Right kidney (tissue), 1 donor: Measurements from ENCODE around the gene SUGP1.
A peak's percentile ranks its signal among the peaks of the same experiment; 100 is the strongest.

Experiments used
- DNase-seq: peaks from one replicate; pipeline ENCODE4 v3.0.0-alpha.2; 2016

SUGP1 gene

DNA sequence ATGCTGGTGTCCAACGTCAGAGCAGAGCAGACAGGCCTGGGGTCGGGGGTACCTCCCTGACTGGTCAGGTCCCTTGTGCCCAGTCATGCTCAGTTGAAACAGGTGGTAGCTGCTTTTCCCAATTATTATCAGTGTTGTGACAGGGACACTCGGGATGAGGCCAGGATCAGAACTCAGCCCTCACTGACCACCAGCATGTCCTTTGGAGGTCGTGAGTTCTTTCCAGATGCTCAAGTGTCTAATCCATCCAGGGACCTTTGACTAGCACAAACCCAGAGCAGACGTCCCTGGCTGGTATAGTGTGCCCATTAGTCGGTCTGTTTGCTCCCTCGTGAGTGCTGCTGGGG is 22.7 kb upstream of the SUGP1 start:
- DNase-seq = no peak

DNA sequence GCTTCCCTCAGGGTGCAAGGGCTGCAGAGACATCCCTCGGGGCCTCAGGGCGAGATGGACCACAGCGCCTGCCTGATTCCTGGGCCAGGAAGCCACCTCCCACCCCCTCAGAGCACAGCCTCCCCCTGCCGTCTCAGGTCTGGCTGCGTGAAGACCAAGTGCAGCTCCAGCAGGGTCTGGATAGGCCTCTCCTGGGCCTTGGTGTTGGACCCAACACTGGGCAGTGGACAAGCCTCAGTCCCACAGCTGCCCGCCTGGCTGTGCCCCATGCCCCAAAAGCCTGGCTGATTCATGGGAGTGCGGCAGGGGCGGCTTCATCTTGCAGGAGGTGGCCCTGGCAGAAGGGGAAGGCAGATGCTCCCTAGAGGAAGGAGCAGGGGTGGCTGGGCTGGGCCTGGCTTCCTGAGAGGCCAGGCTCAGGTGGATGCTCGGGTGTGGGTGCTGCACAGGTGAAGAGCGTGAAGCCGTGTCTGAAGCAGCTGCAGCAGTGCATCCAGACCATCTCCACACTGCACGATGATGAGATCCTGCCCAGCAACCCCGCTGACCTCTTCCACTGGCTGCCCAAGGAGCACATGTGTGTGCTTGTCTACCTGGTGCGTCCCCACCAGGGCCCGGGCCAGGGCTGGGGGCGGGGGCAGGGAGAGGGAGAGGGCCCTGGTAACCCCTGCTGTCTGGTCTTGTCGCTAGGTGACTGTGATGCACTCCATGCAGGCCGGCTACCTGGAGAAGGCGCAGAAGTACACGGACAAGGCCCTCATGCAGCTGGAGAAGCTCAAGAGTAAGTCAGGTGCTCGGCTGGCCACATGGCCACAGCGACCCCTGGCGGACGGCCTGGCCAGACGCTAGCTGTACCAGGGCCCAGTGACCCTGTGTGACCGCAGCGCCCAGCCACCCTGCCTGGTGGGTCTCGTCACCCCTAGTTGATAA is 22.0 kb upstream of the SUGP1 start:
- DNase-seq = peak; percentile 49

DNA sequence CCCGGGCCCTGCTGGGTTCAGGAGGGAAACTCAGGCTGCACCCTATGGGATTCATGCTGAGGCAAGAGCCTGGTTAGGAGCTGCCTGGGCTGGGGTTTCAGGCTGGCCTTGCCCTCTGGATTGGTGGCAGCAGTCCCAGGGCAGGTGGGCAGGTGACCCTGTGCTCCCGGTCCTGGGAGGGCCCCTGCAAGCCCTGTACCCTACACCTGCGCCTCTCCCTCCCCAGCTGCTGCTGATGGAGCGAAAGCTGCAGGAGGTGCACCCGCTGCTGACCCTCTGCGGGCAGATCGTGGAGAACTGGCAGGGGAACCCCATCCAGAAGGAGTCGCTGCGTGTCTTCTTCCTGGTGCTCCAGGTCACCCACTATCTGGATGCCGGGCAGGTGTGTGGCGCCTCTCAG is 20.7 kb upstream of the SUGP1 start:
- DNase-seq = no peak

DNA sequence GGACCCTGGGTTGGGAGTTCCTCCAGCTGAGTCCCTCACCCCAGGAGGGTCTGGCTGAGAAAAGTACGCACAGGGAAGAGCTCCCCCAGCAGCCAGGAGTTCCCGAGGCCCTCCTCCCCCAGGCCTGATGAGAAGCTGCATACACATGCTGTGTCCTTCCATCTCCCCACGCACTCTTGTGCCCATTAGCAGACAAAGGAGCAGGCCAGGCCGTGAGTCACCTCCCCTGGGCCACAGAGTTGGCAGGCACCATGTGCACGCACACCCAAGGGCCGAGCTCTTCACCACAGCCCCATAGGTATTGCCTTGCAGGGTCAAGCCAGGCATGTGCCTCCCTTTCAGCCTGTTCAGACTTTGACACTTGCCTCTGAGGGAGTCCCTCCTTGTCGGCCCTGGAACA is 17.8 kb upstream of the SUGP1 start:
- no peak for DNase-seq

DNA sequence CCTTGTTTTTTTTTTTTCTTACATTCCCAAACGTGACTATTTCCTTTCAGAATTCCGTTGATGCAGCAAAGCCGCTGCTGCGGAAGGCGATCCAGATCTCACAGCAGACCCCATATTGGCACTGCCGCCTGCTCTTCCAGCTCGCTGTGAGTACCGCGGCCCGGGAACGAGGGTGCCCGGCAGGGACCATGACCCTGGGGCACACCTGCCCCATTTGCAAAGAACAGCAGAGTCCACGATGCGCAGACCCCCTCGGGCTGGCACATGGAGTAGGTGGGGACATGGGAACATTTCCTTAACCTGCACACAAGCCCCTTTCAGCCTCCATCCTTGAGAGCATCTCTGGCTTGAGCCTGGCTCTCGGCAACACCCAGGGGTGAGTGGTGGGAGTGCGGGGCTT is 16.8 kb upstream of the SUGP1 start:
- no peak for DNase-seq

DNA sequence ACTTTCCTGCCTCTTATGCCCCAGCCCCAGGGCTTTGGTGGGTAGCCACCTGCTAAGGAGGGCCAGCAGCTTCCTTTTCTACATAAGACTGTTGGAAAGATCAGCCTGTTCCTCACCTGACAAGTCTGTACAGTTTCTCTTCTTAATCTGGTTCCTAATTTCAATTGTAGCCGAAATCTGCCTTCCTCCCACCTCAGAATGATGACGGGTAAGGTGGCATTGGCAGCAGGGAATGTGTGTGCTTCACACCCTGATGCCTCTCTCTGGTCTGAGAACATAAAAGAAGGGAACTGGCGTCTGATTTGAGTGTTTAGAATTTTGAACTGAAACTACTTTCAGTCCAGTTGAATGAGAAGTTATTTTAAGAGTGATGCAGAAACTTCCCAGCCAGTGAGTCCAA is 16.3 kb upstream of the SUGP1 start:
- DNase-seq = no peak

DNA sequence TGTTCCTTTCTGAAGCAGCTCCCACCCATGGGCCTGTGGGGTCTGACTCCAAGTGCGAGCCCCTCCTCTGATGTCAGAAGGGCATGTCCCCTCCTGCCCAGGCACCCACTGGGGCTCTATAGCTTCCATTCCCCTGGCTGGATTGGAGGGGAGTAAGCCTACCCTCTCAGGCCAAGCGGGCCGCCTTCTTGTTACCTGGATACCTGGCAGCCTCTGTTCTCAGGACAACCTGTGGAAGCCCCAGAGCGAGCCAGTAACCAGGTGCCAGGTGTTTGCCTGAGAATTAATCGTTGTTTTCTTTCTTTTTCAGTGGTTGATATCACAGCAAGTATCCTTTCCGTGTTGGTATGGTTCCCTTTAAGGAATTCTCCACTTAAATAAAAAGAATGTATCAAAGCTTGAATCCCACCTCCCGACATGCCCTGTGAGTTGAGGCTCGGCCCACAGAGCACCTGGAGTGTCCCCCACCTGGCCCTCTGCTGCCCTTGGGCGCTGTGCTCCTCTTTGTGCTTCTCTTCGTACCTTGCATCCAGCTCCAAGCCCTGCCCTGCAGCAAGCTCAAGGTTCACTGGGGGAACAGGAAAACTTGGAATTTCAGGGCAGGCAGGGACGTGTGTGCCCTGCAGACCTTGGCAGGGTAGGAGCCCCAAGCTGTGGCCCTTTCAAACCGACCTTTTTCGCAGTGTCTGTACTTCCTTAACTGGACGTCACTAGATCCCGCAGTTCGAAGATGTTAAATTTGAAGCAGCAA is 15.3 kb upstream of the SUGP1 start:
- DNase-seq = no peak

DNA sequence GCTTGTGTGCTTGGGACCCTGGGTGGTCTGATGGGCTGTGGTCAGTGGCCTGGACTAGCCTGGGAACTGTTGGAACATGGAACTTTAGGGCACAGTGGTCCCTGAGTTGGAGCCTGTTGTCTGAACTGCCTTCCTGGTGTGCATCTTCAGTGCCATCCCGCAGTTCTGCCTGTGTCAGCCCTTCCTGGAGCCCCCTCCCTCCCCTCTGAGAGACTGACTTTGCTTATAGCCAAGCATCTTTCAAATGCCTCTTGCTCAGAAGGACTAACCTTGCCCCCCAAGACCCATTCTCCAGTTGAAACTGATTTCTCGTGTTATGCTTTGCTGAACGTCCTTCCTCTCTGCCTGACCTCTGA is 14.7 kb upstream of the SUGP1 start:
- no peak for DNase-seq

DNA sequence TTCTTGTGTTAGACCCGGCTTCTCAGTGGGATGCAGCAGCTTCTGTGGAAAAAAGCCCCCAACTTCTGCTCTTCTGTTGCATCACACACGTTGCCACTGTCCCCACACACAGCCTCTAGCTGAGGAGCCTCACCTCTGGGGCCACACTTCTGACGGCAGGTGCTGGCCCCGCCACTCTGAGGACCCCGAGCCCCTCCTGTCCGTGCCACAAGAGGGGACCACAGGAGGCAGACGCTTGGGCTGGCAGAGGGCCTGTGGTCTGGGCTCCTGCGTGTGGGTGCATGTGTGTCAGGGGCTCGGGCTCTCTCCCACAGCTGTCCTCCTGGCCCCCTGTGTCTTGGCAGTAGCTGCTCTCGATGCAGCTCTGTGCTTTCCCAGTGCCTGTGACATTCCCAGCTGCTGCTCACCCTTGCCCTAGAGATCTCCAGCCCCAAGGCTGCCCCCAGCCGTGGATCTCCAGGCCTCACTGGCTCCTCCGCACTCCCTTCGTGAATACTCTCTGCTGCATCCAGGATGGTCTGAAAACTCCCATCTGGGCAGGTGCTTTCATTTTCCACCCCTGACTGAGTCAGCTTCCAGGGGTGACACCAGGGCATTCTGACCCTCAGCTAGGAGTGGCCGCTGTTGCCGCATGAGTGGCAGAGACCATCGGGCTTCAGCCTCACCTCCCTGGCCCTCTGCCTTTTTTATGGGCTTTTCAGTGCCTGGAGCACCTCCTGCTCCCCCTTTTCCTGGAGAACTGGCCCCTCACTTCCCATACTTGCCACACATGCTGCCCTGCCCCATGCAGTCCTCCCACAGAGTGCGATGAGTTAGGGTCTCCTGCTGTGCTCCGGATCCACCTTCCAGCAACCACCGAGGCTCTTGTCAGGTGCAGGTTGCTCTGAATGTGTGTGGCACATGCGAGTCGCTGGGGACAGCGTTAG is 14.0 kb upstream of the SUGP1 start:
- no peak for DNase-seq

DNA sequence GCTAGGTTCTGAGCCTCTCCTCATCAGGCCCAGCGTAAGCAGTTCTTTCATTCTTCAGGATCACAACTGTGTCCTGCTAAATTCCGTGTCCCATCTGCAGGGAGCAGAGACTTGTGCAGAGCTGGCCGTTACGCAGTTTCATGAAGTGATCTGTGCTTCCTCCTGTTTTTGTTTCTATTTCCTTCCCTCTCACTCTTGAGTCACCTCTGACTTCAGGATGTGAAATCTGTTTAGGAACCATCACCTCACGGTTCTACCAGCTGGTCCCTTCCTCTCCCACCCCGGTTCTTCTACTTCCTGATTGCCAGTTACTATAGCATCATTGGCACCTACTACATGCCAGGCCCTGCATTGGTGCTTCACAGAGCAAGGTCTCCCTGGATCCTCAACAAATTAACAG is 8.8 kb upstream of the SUGP1 start:
- no peak for DNase-seq

DNA sequence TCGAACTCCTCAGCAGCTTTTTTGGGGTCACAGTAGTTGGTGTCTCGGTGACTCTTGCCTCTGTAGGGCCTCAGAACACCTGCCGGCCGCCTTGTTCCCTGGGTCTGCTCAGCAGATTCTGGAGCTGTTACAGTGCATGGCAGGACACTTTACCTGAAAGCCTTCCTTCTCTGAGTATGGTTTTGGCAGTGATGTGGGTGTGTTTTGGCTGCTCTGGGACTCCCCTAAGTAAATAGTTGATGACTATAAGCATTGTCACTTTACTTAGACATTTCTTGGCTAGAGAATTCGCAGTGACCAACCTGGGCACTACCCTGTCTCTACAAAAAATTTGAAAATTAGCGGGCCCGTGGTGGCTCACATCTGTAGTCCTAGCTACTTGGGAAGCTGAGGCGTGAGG is 7.4 kb upstream of the SUGP1 start:
- DNase-seq = no peak

DNA sequence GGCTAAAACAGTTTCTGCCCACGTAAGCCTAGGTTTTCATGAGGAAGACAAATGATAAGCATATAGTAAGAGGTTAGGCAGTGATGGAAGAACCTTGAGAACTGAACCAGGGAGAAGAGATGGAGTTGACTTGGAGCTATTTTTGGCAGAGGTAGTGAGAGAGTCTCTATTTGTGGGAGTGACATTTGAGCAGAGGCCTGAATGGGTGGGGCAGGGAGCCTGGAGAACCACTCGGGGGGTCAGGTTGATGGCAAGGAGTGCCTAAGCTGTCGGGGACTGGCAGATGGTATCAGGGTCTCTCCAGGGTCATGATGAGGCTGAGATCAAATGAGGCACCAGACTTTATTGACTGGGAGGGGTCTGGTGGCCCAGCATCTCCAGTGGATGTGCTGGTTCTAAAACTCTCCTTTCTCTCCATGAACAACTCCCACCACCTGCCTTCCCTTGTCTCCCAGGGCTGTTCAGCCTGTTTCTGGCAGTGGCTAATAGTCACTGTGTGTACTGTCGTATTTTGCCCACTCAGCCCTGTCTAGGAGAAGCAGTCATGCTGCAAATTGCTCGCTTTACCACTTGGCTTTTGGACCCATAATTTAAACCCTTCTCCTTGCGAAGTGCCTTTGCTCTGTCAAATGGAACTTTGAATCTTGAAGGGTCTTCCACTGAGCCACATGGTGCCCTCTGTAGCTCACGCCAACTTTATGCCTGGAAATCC is 3.9 kb upstream of the SUGP1 start:
- DNase-seq = no peak

DNA sequence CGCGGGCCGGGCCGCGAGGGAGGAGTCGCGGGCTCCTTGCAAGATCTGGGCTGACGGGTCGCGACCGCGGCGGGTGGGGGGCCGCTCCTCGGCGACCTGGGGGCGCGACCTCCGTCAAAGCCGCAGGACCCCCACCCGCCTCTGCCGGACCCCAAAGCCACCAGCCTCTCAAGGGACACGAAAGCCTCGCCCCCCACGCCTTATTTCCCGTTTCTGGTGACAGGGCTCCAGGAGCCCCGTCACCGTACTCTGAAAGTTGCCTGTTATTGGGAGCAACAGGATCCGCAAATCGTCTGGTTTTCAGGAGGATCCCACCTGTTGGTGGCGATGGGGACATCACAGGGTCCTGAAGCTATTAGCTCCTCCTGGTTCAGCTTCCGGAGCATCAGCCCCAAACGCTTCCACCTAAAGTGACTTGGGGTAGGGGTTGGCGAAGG is 850 bp upstream of the SUGP1 start:
- no peak for DNase-seq

DNA sequence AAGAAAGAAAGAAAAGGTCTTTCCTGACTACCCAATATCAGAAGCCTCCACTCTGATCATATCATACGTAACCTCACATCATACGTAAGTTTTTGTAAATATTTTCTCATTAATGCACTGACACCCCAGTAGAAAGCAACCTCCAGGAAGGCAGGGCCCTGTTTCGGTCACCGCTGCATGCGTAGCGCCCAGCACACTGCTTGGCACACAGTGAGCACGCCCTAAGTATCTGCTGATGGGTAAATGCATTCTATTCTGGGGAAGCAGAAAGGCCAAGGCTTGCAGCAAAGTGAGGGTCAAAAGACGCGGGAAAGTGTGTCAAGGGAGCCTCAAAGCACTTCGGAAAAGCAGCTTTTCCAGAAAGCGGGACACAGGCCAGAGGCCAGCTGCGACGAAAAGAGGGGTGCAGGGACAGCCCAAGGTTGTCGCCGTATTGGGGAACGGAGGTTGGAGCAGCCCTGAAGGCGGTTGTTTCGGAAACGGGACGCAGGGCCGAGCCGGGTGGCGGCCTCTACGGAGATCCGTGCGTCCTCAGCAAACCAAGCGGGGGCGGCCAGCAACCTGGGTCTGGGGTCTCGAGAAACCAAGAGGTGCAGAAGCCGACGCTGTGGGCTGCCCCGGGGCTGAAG is 463 bp downstream of the SUGP1 start:
- DNase-seq = no peak

DNA sequence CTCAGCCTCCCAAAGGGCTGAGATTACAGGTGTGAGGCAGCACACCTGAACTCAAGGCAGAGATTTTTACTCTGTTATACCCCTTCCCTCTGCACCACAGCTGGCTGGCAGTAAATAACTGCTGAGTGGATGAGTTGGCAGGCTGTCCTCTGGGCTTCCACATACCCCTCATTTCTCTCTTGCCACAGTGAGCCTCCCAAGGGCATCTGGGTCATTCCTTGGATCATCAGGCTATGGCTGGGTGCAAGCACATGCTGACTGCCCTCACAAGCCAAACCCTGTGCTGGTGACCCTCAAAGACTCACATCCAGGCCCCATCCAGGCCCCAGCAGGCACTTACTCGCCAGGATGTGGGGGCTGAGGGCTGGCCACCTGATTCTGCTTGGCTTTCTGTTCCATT is 4.2 kb downstream of the SUGP1 start:
- DNase-seq = no peak

DNA sequence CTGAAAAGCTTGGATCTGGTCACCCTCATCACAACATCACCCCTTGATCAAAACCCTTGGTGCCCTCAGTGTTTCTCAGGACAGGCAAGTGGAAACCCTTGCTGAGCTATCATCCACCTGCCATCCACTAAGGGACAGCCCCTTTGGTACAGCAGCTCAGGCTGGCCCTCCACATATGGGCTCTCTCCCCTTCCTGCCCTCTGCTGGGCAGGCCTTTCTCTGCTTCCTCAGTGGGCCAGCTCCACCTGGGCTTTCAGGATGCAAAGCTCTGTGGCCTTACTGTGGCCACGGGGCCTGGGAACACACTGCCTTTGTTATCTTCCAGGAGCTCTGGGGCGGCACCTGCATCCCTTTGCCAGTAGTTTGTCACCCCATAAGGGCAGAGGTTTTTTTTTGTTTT is 4.9 kb downstream of the SUGP1 start:
- DNase-seq = no peak

DNA sequence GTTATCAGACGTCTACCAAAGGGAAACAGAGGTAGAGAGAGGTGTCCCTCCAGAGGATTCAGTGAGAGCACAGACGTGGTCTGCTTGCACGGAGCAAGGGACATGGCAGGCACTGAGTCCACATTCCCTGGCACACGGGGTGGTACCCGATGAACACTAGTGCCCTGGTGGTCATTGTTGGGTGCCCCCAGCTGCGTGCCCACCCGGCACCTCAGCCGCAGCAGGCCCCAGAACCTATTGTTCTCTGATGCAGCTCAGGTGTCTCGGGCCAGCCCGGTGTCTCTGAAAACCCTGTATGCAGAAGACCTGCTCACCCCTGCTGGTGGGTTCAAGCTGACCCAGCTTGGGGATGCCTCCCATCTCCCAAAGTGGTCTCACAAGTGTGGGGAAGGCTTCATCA is 11.9 kb downstream of the SUGP1 start:
- DNase-seq = no peak

DNA sequence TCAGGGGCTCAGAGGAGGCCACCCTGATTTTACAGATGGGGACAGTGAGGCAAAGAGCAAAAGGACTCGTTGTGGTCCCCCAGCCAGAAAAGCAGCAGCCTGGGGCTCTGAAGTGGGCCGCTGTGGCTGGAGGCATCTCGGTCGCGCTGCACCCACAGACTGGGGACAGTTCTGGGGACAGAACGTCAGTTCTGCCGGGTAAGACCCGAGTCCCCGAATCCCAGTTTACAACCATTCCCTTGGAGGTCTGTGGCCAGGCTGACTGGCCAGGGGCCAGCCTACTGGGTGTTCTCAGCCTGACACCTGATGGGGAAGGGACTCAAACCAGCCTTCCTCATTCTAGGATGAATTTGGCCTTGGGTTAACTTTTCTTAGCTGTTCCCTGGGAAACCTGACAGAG is 14.1 kb downstream of the SUGP1 start:
- no peak for DNase-seq

DNA sequence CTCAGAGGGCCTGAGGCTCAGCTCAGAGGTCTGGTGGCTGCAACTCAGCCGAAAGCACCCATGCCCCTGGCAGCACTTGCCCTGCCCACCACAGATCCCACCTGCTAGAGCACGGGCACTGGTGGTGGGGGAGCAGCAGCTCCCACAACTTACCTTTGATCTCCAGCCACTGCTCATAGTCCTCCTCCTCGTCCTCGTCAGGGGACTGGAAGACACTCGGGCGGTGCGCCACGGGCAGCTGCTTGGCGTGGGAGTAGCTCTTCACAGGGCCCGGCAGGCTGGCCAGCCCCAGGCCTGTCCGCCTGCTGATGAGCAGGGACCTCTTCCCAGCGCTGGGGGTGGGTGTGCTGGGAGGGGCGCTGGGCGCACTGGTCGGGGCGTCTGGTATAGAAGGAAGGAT is 14.6 kb downstream of the SUGP1 start:
- DNase-seq = peak; percentile 19

DNA sequence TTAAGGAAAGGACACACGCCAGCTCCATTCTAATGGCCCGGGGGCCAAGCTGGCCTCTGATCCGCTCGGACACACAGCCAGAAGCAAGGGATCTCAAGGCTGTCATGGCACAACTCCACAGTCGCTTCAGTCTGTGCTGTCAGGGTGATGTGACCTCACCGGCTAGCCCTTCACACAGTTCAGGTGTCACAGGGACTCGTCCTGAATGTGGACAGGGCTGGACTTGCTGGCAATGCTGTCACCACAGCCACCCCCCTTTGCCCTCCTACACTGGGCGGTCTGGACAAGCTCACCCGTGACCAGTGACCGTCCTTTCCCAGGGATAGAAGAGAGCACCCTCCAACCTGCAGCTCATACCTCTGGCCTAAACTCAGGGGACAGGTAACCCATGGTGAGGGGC is 15.2 kb downstream of the SUGP1 start:
- DNase-seq = no peak

DNA sequence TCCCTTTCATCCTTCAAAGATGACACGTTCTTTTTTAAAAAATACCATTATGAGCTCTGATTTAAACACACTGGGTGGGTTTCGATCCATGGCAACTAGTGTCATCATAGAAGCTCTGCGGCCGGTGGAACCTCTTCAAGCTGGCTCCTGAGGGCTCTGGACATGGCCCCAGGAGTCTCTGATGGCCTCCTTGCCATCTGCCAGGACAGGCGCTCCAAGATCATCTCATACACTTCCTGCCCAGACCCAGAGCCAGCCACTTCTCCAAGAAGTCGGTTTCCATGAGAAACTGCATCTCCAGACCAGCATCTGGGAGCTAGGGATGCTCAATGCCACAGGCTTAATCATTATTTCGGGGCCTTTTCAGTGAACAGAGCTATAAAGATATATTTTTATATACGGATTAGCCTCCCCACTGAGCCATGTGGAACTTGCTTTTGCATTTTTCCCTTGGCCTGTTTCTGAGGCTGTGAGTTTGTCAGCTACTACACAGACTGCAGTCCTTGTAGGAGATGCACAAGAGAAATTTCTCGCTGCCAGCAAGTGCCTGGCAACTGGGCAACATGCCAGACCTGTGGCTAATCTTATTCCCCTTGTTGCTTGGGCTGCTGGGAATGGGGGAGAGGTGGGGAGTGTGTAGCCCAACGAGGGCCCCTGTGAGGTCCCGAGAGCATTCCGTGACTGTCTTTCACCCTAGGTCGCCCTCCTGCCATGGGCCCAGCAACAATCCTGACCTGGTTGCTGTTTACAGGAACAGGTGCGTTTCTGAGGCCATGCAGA is 15.9 kb downstream of the SUGP1 start:
- no peak for DNase-seq
